GM12874 (cell line): ENCODE data around the gene NUP133.

Experiments
- CTCF ChIP-seq: IDR thresholded peaks from 2 replicates; pipeline ENCODE4 v1.5.1; 2011; ENCODE audit warnings: low read depth, mild to moderate bottlenecking, control low read depth, low read length, moderate library complexity; ENCODE audit not compliant: insufficient read depth

NUP133 gene

GRCh38 chr1:229454056-229454455 lies 54.1 kb downstream of the NUP133 start:
- TF ChIP-seq CTCF, result no peak

GRCh38 chr1:229452956-229453801 lies 55.0 kb downstream of the NUP133 start:
- TF ChIP-seq CTCF, result peak; percentile 55

- TF ChIP-seq CTCF, result no peak
Observed at GRCh38 chr1:229448845-229449244, 59.3 kb downstream of the NUP133 start.

- no peak for TF ChIP-seq CTCF
Observed at GRCh38 chr1:229448354-229448753, 59.8 kb downstream of the NUP133 start.

- no peak for TF ChIP-seq CTCF
Observed at GRCh38 chr1:229447809-229448252, 60.3 kb downstream of the NUP133 start.

- TF ChIP-seq CTCF, result no peak
Observed at GRCh38 chr1:229445828-229446227, 62.3 kb downstream of the NUP133 start.

GRCh38 chr1:229440851-229441537 lies 67.1 kb downstream of the NUP133 start:
- TF ChIP-seq CTCF, result no peak
